Fibroblast of lung (primary cell): ENCODE measurements around the gene ASH1L. TPM values are rescaled to one million over a fixed set of nuclear protein-coding genes. Genes with fewer than 3 reads are reported as not detected.
"Not testable (repeated sequence)": the region's sequence is repeated elsewhere in the genome, so short reads cannot be mapped to it uniquely, and the experiment has no call there.

Source experiments
- DNase-seq, 2 donors: peaks; one replicate each; pipeline versions ENCODE4 v3.0.0 to v3.0.0-alpha.2; 2010; ENCODE audit warnings: low read depth in 2 of 2
- H2AFZ ChIP-seq: 2 replicates; pipeline ENCODE4 v1.5.1; 2012; ENCODE audit warnings: low read length, control low read depth, inconsistent platforms
- H3K27ac ChIP-seq: 2 replicates; pipeline ENCODE4 v1.5.1; 2011; ENCODE audit warnings: low read length, control low read depth; ENCODE audit not compliant: insufficient read depth
- H3K27me3 ChIP-seq: 2 replicates; pipeline ENCODE4 v1.5.1; 2011; ENCODE audit warnings: mild to moderate bottlenecking, low read length; ENCODE audit not compliant: control insufficient read depth, insufficient read depth
- H3K36me3 ChIP-seq: 2 replicates; pipeline ENCODE4 v1.5.1; 2011; ENCODE audit warnings: low read length; ENCODE audit not compliant: control insufficient read depth, insufficient read depth
- H3K4me1 ChIP-seq: 2 replicates; pipeline ENCODE4 v1.5.1; 2011; ENCODE audit warnings: low read length; ENCODE audit not compliant: control insufficient read depth, insufficient read depth; ENCODE audit errors: extremely low read depth
- H3K4me2 ChIP-seq: 2 replicates; pipeline ENCODE4 v1.5.1; 2011; ENCODE audit warnings: low read length, control low read depth; ENCODE audit not compliant: insufficient read depth; ENCODE audit errors: extremely low read depth
- H3K4me3 ChIP-seq, 4 experiments: fragments of 200-600 bp in 1 of 4; sonication (generic) in 1 of 4; replicated peaks in 1 of 4; 2 replicates each; pipeline ENCODE4 v1.5.1; 2011 to 2016; ENCODE audit warnings: low read length in 4 of 4, low read depth in 3 of 4, mild to moderate bottlenecking in 3 of 4, control low read depth in 2 of 4, inconsistent platforms in 1 of 4, mixed read lengths in 1 of 4; ENCODE audit not compliant: insufficient read depth in 1 of 4; ENCODE audit errors: control extremely low read depth in 1 of 4
- H3K79me2 ChIP-seq: 2 replicates; pipeline ENCODE4 v1.5.1; 2012; ENCODE audit warnings: mild to moderate bottlenecking, low read length, inconsistent platforms; ENCODE audit not compliant: control insufficient read depth, insufficient read depth
- H3K9ac ChIP-seq: 2 replicates; pipeline ENCODE4 v1.5.1; 2011; ENCODE audit warnings: mild to moderate bottlenecking, low read length, control low read depth; ENCODE audit not compliant: insufficient read depth
- H3K9me3 ChIP-seq: 2 replicates; pipeline ENCODE4 v1.5.1; 2012; ENCODE audit warnings: low read depth, low read length; ENCODE audit not compliant: control insufficient read depth, insufficient read depth
- H4K20me1 ChIP-seq: 2 replicates; pipeline ENCODE4 v1.5.1; 2011; ENCODE audit warnings: low read length; ENCODE audit not compliant: control insufficient read depth, insufficient read depth; ENCODE audit errors: extremely low read depth
- CTCF ChIP-seq, 2 donors: IDR thresholded peaks in 1 of 2; conservative IDR thresholded peaks in 1 of 2; 1 replicate in 1 of 2; 2 replicates in 1 of 2; pipeline ENCODE4 v1.5.1; 2011 to 2012; ENCODE audit warnings: low read length in 2 of 2, control low read depth in 1 of 2, inconsistent platforms in 1 of 2, low read depth in 1 of 2, mild to moderate bottlenecking in 1 of 2
- EZH2 ChIP-seq: IDR thresholded peaks from 2 replicates; pipeline ENCODE4 v1.5.1; 2012; ENCODE audit warnings: low read length, control low read depth, mild to moderate bottlenecking; ENCODE audit errors: missing control alignments
- polyA plus RNA-seq, 2 donors: library from polyadenylated mRNA; depleted of rRNA in 1 of 2; stranded (reverse) in 1 of 2; unstranded in 1 of 2; fragments of >200 nt; gene quantifications; 2 replicates each; pipeline ENCODE4 v1.2.1, GENCODE V29; 2011 to 2012; ENCODE audit warnings: missing spikeins in 1 of 2
- total RNA-seq: library from RNA; depleted of rRNA; stranded (reverse); fragments of >200 nt; gene quantifications from 2 replicates; pipeline ENCODE4 v1.2.1, GENCODE V29; 2014

Gene ASH1L
- total and polyA plus RNA-seq, 2 donors (not counting 1 experiment from before 2014, with no cell fraction given) = 19.4 to 35.7 TPM

- H3K9ac ChIP-seq = no peak overlapping the region
- H2AFZ ChIP-seq = peak overlapping the region; percentile 71
- no peaks in the 10 kb centered on the region for H4K20me1 ChIP-seq
- no peaks in the 10 kb centered on the region for H3K27me3 ChIP-seq
- H3K4me1 ChIP-seq = no peaks in the 10 kb centered on the region
- no peak overlapping the region for H3K4me2 ChIP-seq
- H3K79me2 ChIP-seq = no peaks in the 10 kb centered on the region
- no peaks in the 10 kb centered on the region for H3K36me3 ChIP-seq
- no peaks in the 10 kb centered on the region for H3K9me3 ChIP-seq
- peak in 1 of 2 donors; percentile 5 for TF ChIP-seq CTCF (conservative IDR thresholded peaks at IDR 0.05 in 1 of 2, IDR thresholded peaks at IDR 0.05 in 1 of 2; ENCODE audit: low read depth in 1 of 2, low read length in 2 of 2)
- TF ChIP-seq EZH2 = no peak
- H3K27ac ChIP-seq = no peak overlapping the region
- peak overlapping the region in 2 of 4 experiments; percentile 14 to 27 for H3K4me3 ChIP-seq
- peak; percentile 32 to 45 for DNase-seq
These were observed 36.3 kb upstream of the ASH1L start for GRCh38 chr1:155598842-155599331.

GRCh38 chr1:155596864-155597263 lies 34.3 kb upstream of the ASH1L start:
- Histone ChIP-seq H3K79me2 (no peaks in the 10 kb centered on the region), H3K36me3 (no peaks in the 10 kb centered on the region), H3K4me1 (no peaks in the 10 kb centered on the region), H3K27ac (no peak overlapping the region), H4K20me1 (no peaks in the 10 kb centered on the region), H2AFZ (no peak overlapping the region), H3K9me3 (no peaks in the 10 kb centered on the region), H3K9ac (no peak overlapping the region), H3K4me3 (no peak overlapping the region), H3K4me2 (no peak overlapping the region), H3K27me3 (no peaks in the 10 kb centered on the region)
- TF ChIP-seq EZH2 = no peak
- no peak for TF ChIP-seq CTCF (conservative IDR thresholded peaks at IDR 0.05 in 1 of 2, IDR thresholded peaks at IDR 0.05 in 1 of 2; ENCODE audit: low read depth in 1 of 2, low read length in 2 of 2)
- DNase-seq = no peak

GRCh38 chr1:155595877-155596474 lies 33.4 kb upstream of the ASH1L start:
- H2AFZ ChIP-seq, DNase-seq, H3K9me3 ChIP-seq, H3K4me2 ChIP-seq, H3K4me3 ChIP-seq, H3K9ac ChIP-seq, H4K20me1 ChIP-seq, H3K4me1 ChIP-seq, H3K27me3 ChIP-seq, H3K36me3 ChIP-seq, H3K27ac ChIP-seq, H3K79me2 ChIP-seq: not testable (repeated sequence)
